ENCODE measurements around the gene LHX1. TPM values are rescaled to one million over a fixed set of nuclear protein-coding genes. Genes with fewer than 3 reads are reported as not detected.
A peak's percentile ranks its signal among the peaks of the same experiment; 100 is the strongest.

LHX1 gene
- total RNA-seq, 2 experiments from 2014 or later = not detected

DNA sequence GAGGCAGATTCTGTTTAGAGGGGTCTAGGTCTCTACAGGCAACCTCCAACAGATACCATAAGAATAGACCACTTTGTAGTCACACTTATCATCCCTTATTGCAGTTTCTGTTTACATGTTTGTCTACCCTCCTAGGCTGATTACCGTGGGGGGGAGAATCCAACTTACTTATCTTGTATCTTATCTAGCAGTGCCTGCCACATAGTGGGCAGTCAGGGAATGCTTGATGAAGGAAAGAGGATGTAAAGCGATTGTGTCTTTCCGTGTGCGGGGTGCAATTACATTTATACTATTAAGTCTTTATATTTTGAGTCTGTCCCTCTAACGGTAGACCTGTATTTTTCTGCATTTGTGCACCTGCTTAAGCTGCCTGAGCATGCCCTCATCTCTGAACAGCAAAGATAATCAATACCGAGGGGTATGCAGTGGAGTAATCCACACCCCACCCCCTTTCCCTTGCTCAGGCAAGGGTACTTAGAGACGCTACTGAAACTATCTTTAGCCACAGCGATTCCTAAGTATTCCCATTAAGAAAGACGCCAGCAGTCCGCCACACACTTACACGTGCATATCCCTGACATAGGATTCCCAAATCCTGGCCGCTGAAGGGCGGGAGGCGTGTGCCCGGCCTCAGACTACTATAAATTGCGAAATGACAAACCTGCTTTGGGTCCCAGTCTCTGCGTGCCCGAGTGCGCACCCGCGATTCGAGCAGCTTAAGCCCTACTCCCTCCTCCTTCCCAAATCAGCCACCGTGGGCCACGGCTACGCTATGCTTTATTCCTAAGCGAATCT is 10.8 kb downstream of the LHX1 start:
- Histone ChIP-seq H3K27ac (ENCODE audit: low read depth, low read length, poor library complexity, severe bottlenecking) (peak overlapping the region; percentile 21), H4K20me1 (ENCODE audit: insufficient read depth, low read length) (peaks cover 28% of the 10 kb centered on the region; the same call in 1 of the 2 replicates), H3K79me2 (ENCODE audit: insufficient read depth, low read depth, low read length) (peaks cover 35% of the 10 kb centered on the region), H3K9me2 (ENCODE audit: insufficient read depth, low read length) (no peaks in the 10 kb centered on the region), H2AFZ (ENCODE audit: low read length) (peak overlapping the region; percentile 98), H3K4me3 (ENCODE audit: low read depth, low read length, poor library complexity, severe bottlenecking) (peak overlapping the region; percentile 91), H3K4me2 (ENCODE audit: low read length) (peak overlapping the region; percentile 93), H3K36me3 (ENCODE audit: insufficient read depth, low read length) (peaks cover 32% of the 10 kb centered on the region), H3K9me3 (ENCODE audit: low read length) (no peaks in the 10 kb centered on the region), H3K4me1 (ENCODE audit: insufficient read depth, low read length, poor library complexity, severe bottlenecking) (peaks cover 24% of the 10 kb centered on the region)
- TF ChIP-seq, protein P1, sequence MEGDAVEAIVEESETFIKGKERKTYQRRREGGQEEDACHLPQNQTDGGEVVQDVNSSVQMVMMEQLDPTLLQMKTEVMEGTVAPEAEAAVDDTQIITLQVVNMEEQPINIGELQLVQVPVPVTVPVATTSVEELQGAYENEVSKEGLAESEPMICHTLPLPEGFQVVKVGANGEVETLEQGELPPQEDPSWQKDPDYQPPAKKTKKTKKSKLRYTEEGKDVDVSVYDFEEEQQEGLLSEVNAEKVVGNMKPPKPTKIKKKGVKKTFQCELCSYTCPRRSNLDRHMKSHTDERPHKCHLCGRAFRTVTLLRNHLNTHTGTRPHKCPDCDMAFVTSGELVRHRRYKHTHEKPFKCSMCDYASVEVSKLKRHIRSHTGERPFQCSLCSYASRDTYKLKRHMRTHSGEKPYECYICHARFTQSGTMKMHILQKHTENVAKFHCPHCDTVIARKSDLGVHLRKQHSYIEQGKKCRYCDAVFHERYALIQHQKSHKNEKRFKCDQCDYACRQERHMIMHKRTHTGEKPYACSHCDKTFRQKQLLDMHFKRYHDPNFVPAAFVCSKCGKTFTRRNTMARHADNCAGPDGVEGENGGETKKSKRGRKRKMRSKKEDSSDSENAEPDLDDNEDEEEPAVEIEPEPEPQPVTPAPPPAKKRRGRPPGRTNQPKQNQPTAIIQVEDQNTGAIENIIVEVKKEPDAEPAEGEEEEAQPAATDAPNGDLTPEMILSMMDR (conservative IDR thresholded peaks at IDR 0.05; ENCODE audit: low read length) = peak; percentile 35; the same call in 1 of the 2 replicates
- no peak for TF ChIP-seq EZH2phosphoT487 (IDR thresholded peaks at IDR 0.05; ENCODE audit: borderline replicate concordance, low read depth, low read length)
- BruUV-seq (replicated peaks) = TSS peak; percentile 88
- intact Hi-C loops (cut with micrococcal nuclease; ENCODE audit: unreplicated experiment) = loop anchor here (5.0 kb wide), 1 partner anchor 409 kb away; no protein-coding TSS in a partner anchor
- peak; percentile 14 for DNase-seq (ENCODE audit: low spot score)
- POLR2A ChIA-PET = interaction anchor here (0.9 kb wide), 1 partner anchor 26 kb away, joined by 3 read pairs; no protein-coding TSS in a partner anchor
- CTCF ChIA-PET (ENCODE audit: unreplicated experiment) = no interaction called here

DNA sequence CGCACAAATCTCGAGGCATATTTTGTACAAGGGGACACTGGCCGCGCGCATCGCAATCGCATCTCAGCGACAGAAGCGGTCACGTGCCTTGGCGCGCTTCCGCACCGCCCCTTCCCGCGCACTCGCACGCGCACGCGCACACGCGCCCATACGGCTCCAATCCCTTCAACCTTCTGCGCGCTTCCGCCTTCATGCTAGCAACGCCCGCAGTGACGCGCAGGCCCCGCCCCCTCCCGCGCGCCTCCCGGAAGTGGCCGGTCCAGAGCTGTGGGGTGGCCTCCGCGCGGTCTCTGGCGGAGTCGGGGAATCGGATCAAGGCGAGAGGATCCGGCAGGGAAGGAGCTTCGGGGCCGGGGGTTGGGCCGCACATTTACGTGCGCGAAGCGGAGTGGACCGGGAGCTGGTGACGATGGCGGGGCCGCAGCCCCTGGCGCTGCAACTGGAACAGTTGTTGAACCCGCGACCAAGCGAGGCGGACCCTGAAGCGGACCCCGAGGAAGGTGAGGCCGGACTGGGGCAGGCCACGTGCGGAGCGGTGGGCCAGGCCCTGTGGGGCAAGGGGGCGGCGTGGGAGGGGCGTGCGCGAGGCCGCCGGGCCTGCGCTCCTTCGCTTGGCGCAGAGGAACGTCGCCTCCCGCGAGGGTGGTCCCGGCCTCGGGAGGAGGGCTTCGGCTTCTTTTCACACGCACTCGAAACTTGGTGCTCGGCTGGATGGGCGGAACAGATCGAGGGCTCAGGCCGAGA is 11.6 kb downstream of the LHX1 start, which contains the start of gene AATF:
TSS of gene AATF (plus strand) at position 238 of the 744 bp plus-strand sequence. CDS start at position 410, 172 bp downstream.
- DNase-seq (ENCODE audit: low spot score) = peak; percentile 97
- peaks cover 35% of the 10 kb centered on the region for H3K79me2 ChIP-seq (ENCODE audit: insufficient read depth, low read depth, low read length)
- peaks cover 24% of the 10 kb centered on the region for H3K4me1 ChIP-seq (ENCODE audit: insufficient read depth, low read length, poor library complexity, severe bottlenecking)
- peak within 1 kb of the TSS; percentile 59 for H3K27ac ChIP-seq (ENCODE audit: low read depth, low read length, poor library complexity, severe bottlenecking)
- ChIA-PET CTCF (ENCODE audit: unreplicated experiment) (no interaction called here), POLR2A (interaction anchor here (0.5 to 0.9 kb wide), 2 partner anchors 22 to 27 kb away, joined by 3 read pairs; no protein-coding TSS in a partner anchor)
- H3K36me3 ChIP-seq (ENCODE audit: insufficient read depth, low read length) = peaks cover 39% of the 10 kb centered on the region
- no TSS peak for BruUV-seq (replicated peaks)
- H4K20me1 ChIP-seq (ENCODE audit: insufficient read depth, low read length) = peaks cover 33% of the 10 kb centered on the region; the same call in 1 of the 2 replicates
- intact Hi-C loops (cut with micrococcal nuclease; ENCODE audit: unreplicated experiment) = loop anchor here (5.0 kb wide), 1 partner anchor 408 kb away; no protein-coding TSS in a partner anchor
- no peaks in the 10 kb centered on the region for H3K9me3 ChIP-seq (ENCODE audit: low read length)
- H3K9me2 ChIP-seq (ENCODE audit: insufficient read depth, low read length) = no peaks in the 10 kb centered on the region
- H2AFZ ChIP-seq (ENCODE audit: low read length) = peak within 1 kb of the TSS; percentile 98
- no peak for TF ChIP-seq EZH2phosphoT487 (IDR thresholded peaks at IDR 0.05; ENCODE audit: borderline replicate concordance, low read depth, low read length)
- TF ChIP-seq, protein P1 (conservative IDR thresholded peaks at IDR 0.05; ENCODE audit: low read length) = no peak
- peak within 1 kb of the TSS; percentile 93 for H3K4me2 ChIP-seq (ENCODE audit: low read length)
- H3K4me3 ChIP-seq (ENCODE audit: low read depth, low read length, poor library complexity, severe bottlenecking) = peak within 1 kb of the TSS; percentile 91

Data from OCI-LY7 (cell line).